Measurements from ENCODE around the gene MCF2L.

Gene MCF2L

DNA sequence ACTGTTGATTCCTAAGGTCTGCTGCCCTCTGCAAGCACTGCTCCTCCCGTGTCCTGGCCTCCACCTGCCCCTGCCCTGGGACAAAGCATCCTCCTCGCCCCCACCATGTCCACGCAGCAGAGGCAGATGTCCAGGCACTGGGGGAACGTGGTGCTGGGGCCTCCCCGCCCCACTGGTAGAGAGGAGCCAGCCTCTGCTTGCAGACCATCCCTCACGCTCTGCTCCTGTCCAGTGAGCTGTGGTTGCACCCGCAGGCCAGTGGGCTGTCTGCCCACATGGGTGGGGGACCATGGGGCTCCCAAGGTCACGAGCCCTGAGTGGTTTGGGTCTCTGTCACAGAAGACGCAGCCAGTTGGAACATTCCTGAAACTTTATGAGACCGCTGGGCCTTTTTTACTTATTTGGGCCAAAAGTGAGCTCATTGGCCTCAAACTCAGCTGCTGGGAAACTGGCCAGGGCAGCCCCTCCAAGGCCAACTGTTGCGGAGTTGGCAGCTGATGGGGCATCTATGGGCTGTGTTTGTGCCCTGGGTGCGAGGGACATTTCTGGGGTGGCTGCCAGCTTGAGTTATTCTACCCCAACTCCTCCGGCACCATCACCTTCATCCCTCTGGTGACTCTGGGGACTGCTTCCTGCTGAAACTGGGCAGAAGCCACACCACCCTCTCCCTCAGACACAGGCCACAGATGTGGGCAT is 71.7 kb downstream of the MCF2L start:
- no peak overlapping the region for H3K9ac ChIP-seq (ENCODE audit: low read length)
- no peaks in the 10 kb centered on the region for H3K9me3 ChIP-seq (ENCODE audit: control insufficient read depth, insufficient read depth, low read depth, low read length)
- H3K27ac ChIP-seq (ENCODE audit: low read depth, low read length): no peak overlapping the region
- H3K4me1 ChIP-seq (ENCODE audit: control insufficient read depth, insufficient read depth, low read length): no peaks in the 10 kb centered on the region
- H3K4me3 ChIP-seq (ENCODE audit: low read depth, low read length): no peak overlapping the region
- no peaks in the 10 kb centered on the region for H3K36me3 ChIP-seq (ENCODE audit: control insufficient read depth, insufficient read depth, low read length)
- H3K27me3 ChIP-seq (ENCODE audit: control insufficient read depth, insufficient read depth, low read length): no peaks in the 10 kb centered on the region

DNA sequence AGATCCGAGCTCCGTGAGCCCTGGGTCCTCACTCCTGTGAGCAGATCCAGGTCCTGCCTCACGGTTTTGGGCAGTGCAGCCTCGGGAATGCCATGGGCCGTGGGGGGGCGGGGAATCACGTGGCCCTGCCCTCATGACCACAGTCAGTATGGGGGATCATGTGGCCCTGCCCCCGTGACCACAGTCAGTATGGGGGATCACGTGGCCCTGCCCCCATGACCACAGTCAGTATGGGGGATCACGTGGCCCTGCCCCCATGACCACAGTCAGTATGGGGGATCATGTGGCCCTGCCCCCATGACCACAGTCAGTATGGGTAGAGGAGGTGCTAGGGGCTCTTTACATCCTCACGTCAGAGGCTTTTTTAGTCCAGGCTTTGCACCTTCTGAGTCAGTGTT is 72.3 kb downstream of the MCF2L start:
- Histone ChIP-seq H3K4me3 (ENCODE audit: low read depth, low read length) (no peak overlapping the region), H3K4me1 (ENCODE audit: control insufficient read depth, insufficient read depth, low read length) (no peaks in the 10 kb centered on the region), H3K36me3 (ENCODE audit: control insufficient read depth, insufficient read depth, low read length) (no peaks in the 10 kb centered on the region), H3K27me3 (ENCODE audit: control insufficient read depth, insufficient read depth, low read length) (no peaks in the 10 kb centered on the region), H3K9me3 (ENCODE audit: control insufficient read depth, insufficient read depth, low read depth, low read length) (no peaks in the 10 kb centered on the region), H3K9ac (ENCODE audit: low read length) (no peak overlapping the region), H3K27ac (ENCODE audit: low read depth, low read length) (no peak overlapping the region)

DNA sequence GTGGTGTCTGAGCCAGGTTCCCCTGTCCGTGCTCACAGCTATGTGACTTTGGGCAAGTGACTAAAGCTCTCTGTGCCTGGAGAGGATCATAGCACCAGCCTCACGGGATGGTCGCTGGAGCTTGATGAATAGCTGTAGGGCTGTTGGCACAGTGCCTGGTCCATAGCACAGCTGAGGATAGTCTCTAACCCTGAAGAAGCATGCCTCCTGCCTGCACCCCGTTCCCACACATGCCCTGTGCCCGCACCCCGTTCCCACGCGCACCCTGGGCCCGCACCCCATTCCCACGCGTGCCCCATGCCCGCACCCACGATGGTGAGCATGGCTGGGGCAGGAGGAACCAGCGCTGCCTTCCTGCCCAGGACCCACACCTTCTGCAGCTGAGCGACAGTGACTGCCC is 72.9 kb downstream of the MCF2L start:
- Histone ChIP-seq H3K9ac (ENCODE audit: low read length) (no peak overlapping the region), H3K4me1 (ENCODE audit: control insufficient read depth, insufficient read depth, low read length) (no peaks in the 10 kb centered on the region), H3K4me3 (ENCODE audit: low read depth, low read length) (no peak overlapping the region), H3K9me3 (ENCODE audit: control insufficient read depth, insufficient read depth, low read depth, low read length) (no peaks in the 10 kb centered on the region), H3K36me3 (ENCODE audit: control insufficient read depth, insufficient read depth, low read length) (no peaks in the 10 kb centered on the region), H3K27ac (ENCODE audit: low read depth, low read length) (no peak overlapping the region), H3K27me3 (ENCODE audit: control insufficient read depth, insufficient read depth, low read length) (no peaks in the 10 kb centered on the region)

DNA sequence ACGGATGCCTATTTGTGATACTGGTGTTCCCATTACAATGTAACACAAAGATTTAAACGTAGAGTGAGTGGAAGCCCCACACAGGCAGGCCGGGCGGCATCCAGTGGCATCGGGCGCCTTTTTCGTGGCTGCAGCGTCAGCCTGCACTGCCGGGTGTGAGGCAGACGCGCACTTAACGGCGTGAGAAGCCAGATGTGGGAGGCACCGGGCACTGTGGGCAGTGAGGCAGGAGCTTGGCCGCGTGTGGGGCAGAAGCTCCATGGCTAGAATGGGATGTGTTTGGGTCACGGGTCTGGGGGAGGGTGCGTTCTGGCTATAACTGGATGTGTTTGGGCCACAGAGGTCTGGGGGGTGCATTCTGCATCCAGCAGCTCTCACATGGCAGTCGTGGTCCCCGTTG is 73.4 kb downstream of the MCF2L start:
- Histone ChIP-seq H3K36me3 (ENCODE audit: control insufficient read depth, insufficient read depth, low read length) (no peaks in the 10 kb centered on the region), H3K27ac (ENCODE audit: low read depth, low read length) (no peak overlapping the region), H3K27me3 (ENCODE audit: control insufficient read depth, insufficient read depth, low read length) (no peaks in the 10 kb centered on the region), H3K9ac (ENCODE audit: low read length) (no peak overlapping the region), H3K4me1 (ENCODE audit: control insufficient read depth, insufficient read depth, low read length) (no peaks in the 10 kb centered on the region), H3K4me3 (ENCODE audit: low read depth, low read length) (no peak overlapping the region), H3K9me3 (ENCODE audit: control insufficient read depth, insufficient read depth, low read depth, low read length) (no peaks in the 10 kb centered on the region)

DNA sequence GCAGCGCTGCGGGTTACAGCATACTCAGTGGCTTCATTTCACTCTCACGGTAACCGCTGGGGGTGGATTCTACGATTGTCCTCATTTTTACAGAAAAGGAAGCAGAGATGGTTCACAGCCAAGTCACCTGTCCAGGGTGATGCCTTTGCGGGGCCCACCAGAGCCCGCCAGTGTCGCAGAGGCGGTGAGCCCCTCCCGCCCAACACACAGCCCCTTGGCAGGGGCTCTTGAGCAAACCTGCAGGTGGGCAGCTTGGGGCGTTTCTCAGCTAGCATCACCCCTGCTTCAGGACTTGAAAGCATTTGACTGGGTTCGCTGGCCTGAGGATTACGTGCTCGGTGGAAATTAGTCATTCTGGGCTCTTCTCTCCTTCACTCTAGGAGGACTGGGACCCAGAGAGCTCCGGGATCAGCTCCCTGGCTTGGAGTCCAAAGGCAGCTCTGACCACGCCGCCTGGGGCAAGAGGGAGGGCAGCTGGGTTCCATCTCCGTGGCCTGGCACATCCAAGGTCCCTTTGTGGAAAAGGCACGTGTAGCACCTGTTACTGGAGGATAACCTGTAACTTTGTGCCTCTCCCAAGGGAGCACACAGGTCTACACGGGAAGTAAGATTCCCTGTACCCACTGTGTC is 74.1 kb downstream of the MCF2L start:
- Histone ChIP-seq H3K9ac (ENCODE audit: low read length) (no peak overlapping the region), H3K27ac (ENCODE audit: low read depth, low read length) (no peak overlapping the region), H3K36me3 (ENCODE audit: control insufficient read depth, insufficient read depth, low read length) (no peaks in the 10 kb centered on the region), H3K4me3 (ENCODE audit: low read depth, low read length) (no peak overlapping the region), H3K9me3 (ENCODE audit: control insufficient read depth, insufficient read depth, low read depth, low read length) (no peaks in the 10 kb centered on the region), H3K27me3 (ENCODE audit: control insufficient read depth, insufficient read depth, low read length) (no peaks in the 10 kb centered on the region), H3K4me1 (ENCODE audit: control insufficient read depth, insufficient read depth, low read length) (no peaks in the 10 kb centered on the region)

DNA sequence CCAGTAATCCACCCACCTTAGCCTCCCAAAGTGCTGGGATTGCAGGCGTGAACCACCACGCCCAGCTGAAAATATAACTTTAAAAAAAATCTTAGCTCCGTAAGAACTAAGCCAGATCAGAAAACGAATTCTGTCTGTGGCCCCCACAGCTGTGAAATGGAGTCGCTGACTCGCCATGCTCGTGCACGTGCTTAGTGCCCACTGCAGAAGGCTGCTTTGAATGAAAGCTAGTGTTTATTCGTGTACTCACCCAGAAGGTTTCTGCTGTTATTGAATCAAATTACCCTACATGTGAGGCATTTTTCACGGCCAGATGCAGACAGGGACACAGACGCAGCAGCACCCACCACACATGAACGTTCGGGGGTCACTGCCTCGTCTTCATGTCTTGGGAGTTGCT is 74.9 kb downstream of the MCF2L start:
- H3K27me3 ChIP-seq (ENCODE audit: control insufficient read depth, insufficient read depth, low read length): no peaks in the 10 kb centered on the region
- no peak overlapping the region for H3K4me3 ChIP-seq (ENCODE audit: low read depth, low read length)
- no peaks in the 10 kb centered on the region for H3K9me3 ChIP-seq (ENCODE audit: control insufficient read depth, insufficient read depth, low read depth, low read length)
- no peak overlapping the region for H3K27ac ChIP-seq (ENCODE audit: low read depth, low read length)
- H3K4me1 ChIP-seq (ENCODE audit: control insufficient read depth, insufficient read depth, low read length): no peaks in the 10 kb centered on the region
- no peak overlapping the region for H3K9ac ChIP-seq (ENCODE audit: low read length)
- no peaks in the 10 kb centered on the region for H3K36me3 ChIP-seq (ENCODE audit: control insufficient read depth, insufficient read depth, low read length)

DNA sequence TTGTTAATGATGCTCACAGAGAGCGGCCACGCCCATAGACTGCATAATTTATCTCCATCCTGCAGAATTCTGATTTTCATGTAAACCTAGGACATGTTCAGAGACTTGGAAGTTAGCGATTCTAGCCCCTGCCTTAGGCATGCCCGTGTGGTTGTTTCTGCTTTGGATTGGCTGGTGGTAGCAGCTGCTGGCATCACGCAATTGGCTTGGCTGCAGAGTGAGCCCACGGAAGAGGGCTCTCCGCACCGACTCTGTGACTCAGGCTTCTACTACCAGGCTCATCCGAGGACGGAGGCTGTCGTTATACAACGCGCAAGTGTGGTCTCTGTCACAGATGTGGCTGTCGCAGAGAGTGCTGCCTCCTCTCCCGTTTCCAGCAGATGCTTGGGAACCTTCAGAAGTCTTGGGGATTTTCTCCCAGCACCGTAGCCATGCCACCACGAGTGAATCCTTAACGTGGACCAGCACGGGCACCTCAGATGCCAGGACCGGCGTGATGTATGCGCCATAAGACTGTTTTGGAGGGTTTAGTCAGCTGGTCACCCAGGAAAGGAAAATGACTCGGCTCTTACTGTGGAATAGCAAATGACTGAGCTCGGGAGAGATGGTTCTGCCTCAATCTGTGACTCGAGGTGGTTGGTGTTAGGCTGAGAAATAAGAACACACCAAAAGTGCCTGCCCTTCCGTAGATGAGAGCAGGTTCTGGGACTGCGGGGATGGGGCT is 75.5 kb downstream of the MCF2L start:
- Histone ChIP-seq H3K27ac (ENCODE audit: low read depth, low read length) (no peak overlapping the region), H3K27me3 (ENCODE audit: control insufficient read depth, insufficient read depth, low read length) (peaks cover 3% of the 10 kb centered on the region; the same call in 1 of the 2 replicates), H3K36me3 (ENCODE audit: control insufficient read depth, insufficient read depth, low read length) (no peaks in the 10 kb centered on the region), H3K4me3 (ENCODE audit: low read depth, low read length) (no peak overlapping the region), H3K4me1 (ENCODE audit: control insufficient read depth, insufficient read depth, low read length) (no peaks in the 10 kb centered on the region), H3K9me3 (ENCODE audit: control insufficient read depth, insufficient read depth, low read depth, low read length) (no peaks in the 10 kb centered on the region), H3K9ac (ENCODE audit: low read length) (no peak overlapping the region)

DNA sequence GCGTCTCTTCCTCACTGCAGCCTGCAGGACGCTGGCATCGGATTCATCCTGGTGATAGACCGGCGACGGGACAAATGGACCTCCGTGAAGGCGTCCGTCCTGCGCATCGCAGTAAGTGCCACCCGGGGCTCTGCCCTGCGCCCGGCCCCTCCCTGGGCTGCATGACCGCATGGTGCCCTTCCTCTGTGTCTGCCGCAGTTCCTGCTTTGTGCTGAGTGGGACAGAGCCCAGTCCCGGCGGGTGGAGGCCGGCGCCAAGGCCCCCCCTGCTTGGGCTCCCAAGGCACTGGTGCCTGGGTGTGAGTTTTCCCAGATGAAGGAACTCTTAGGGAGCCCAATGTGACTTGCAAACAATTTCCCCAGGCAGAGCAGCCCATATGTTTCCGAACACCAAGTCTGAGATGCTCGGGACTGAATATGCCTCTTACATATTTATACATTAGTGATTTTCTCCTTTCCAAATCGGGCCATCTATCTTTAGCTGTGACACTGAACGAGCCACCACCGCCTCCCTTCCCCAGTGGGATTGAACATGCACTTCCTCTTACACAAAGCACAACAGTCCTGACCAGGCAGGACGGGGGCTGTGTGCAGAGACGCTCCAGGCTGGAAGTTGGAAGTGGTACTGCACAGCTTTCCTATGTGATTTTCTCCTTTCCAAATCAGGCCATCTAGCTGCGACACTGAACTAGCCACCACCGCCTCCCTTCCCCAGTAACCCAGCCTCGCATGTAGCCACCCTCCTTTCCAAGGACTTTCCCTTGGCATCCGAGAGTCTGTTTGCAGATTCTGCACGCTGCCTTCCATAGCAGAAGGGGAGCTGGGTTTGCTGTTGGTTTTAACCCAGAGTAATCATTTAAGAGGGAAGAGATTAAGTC is 76.5 kb downstream of the MCF2L start:
- H3K9me3 ChIP-seq (ENCODE audit: control insufficient read depth, insufficient read depth, low read depth, low read length): no peaks in the 10 kb centered on the region
- H3K27ac ChIP-seq (ENCODE audit: low read depth, low read length): no peak overlapping the region
- H3K4me3 ChIP-seq (ENCODE audit: low read depth, low read length): no peak overlapping the region
- no peaks in the 10 kb centered on the region for H3K36me3 ChIP-seq (ENCODE audit: control insufficient read depth, insufficient read depth, low read length)
- no peak overlapping the region for H3K9ac ChIP-seq (ENCODE audit: low read length)
- H3K4me1 ChIP-seq (ENCODE audit: control insufficient read depth, insufficient read depth, low read length): no peaks in the 10 kb centered on the region
- H3K27me3 ChIP-seq (ENCODE audit: control insufficient read depth, insufficient read depth, low read length): peaks cover 11% of the 10 kb centered on the region; the same call in 1 of the 2 replicates

DNA sequence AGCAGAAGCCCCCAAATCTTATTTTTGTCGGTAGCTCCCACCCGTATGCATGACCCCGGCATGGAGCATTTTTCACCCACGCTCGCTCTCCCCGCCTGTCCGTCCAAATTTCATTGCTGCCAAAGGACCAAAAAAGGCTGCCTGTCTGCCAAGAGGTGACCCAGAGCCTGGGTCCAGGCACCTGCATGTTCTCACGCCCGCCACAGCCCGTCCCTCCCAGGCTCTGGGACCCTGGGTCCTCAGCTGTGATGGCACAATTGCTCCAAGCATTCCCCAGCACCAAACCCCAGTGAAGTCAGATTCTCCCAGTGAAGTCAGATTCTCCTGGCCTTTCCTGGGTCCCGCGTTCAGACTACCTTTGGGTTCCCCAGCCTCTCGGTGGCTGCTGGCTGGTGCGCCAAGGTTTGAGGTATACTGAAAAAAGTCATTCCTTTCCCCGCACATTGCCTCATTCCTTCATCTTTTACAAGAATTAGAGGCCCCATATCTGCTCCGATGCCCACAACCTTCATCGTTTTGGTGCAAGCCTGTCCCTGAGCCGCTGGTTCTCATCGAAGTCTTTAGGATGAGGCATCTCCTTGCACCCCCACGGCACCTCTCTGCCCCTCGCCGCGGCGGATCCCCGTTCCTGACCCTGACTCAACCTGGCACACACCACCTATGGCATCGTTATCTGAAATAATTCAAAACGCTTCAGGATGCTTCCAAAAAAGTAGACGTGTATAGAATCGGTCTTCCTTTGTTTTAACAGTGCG is 77.3 kb downstream of the MCF2L start:
- no peak overlapping the region for H3K27ac ChIP-seq (ENCODE audit: low read depth, low read length)
- no peak overlapping the region for H3K4me3 ChIP-seq (ENCODE audit: low read depth, low read length)
- peaks cover 5% of the 10 kb centered on the region for H3K4me1 ChIP-seq (ENCODE audit: control insufficient read depth, insufficient read depth, low read length)
- H3K36me3 ChIP-seq (ENCODE audit: control insufficient read depth, insufficient read depth, low read length): no peaks in the 10 kb centered on the region
- peaks cover 18% of the 10 kb centered on the region; the same call in 1 of the 2 replicates for H3K27me3 ChIP-seq (ENCODE audit: control insufficient read depth, insufficient read depth, low read length)
- no peak overlapping the region for H3K9ac ChIP-seq (ENCODE audit: low read length)
- H3K9me3 ChIP-seq (ENCODE audit: control insufficient read depth, insufficient read depth, low read depth, low read length): no peaks in the 10 kb centered on the region

DNA sequence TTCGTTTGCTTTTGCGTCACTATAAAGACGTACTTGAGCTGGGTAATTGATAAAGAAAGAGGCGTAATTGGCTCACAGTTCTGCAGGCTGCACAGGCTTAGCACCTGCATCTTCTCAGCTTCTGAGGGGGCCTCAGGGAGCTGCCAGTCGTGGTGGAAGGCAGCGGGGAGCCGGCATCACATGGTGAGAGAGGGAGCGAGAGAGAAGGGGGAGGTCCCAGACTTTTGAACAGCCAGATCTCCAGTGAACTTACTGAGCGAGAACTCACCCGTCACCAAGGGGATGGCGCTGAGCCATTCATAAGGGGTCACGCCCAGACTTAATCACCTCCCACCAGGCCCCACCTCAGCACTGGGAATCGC is 77.8 kb downstream of the MCF2L start:
- H3K9me3 ChIP-seq (ENCODE audit: control insufficient read depth, insufficient read depth, low read depth, low read length): no peaks in the 10 kb centered on the region
- H3K4me3 ChIP-seq (ENCODE audit: low read depth, low read length): no peak overlapping the region
- no peaks in the 10 kb centered on the region for H3K36me3 ChIP-seq (ENCODE audit: control insufficient read depth, insufficient read depth, low read length)
- H3K9ac ChIP-seq (ENCODE audit: low read length): no peak overlapping the region
- H3K27me3 ChIP-seq (ENCODE audit: control insufficient read depth, insufficient read depth, low read length): peaks cover 24% of the 10 kb centered on the region; the same call in 1 of the 2 replicates
- peaks cover 5% of the 10 kb centered on the region for H3K4me1 ChIP-seq (ENCODE audit: control insufficient read depth, insufficient read depth, low read length)
- no peak overlapping the region for H3K27ac ChIP-seq (ENCODE audit: low read depth, low read length)
